MG63 (cell line): ENCODE results near the gene STEAP3. TPM values are rescaled to one million over a fixed set of nuclear protein-coding genes. Genes with fewer than 3 reads are reported as not detected.
A peak's percentile ranks its signal among the peaks of the same experiment; 100 is the strongest.

ENCODE experiments used
- DNase-seq: peaks from one replicate; pipeline ENCODE4 v3.0.0-alpha.2; 2020
- H3K27me3 ChIP-seq: fragments of 250-450 bp; sonication (Bioruptor Pico); 2 replicates; pipeline ENCODE4 v1.5.1; 2020; ENCODE audit warnings: mild to moderate bottlenecking, moderate library complexity
- H3K36me3 ChIP-seq: fragments of 250-450 bp; sonication (Bioruptor Pico); 2 replicates; pipeline ENCODE4 v1.5.1; 2020; ENCODE audit warnings: mild to moderate bottlenecking, moderate library complexity
- H3K4me3 ChIP-seq: fragments of 250-450 bp; sonication (Bioruptor Pico); 2 replicates; pipeline ENCODE4 v1.5.1; 2020; ENCODE audit warnings: mild to moderate bottlenecking, moderate library complexity
- H3K9me3 ChIP-seq: fragments of 250-450 bp; sonication (Bioruptor Pico); 2 replicates; pipeline ENCODE4 v1.5.1; 2020; ENCODE audit warnings: mild to moderate bottlenecking, moderate library complexity
- total RNA-seq: library from RNA; depleted of rRNA; stranded (reverse); fragments of >200 nt; shearing (Covaris generic); gene quantifications from 2 replicates; pipeline ENCODE4 v1.2.3, GENCODE V29; 2014; ENCODE audit warnings: low replicate concordance

STEAP3 gene
- total RNA-seq, 1 experiment from 2014 or later = 8.1 TPM

- no peak overlapping the region for H3K4me3 ChIP-seq
- DNase-seq = no peak
- H3K9me3 ChIP-seq = 0 out of 2 replicates have a peak, but pooled peaks cover 3% of the 10 kb centered on the region
- H3K27me3 ChIP-seq = no peaks in the 10 kb centered on the region
- H3K36me3 ChIP-seq = peaks cover 67% of the 10 kb centered on the region
Measured at GRCh38 chr2:119249855-119250717, 26.5 kb downstream of the STEAP3 start.

GRCh38 chr2:119250718-119251290 lies 27.2 kb downstream of the STEAP3 start:
- DNase-seq = no peak
- Histone ChIP-seq H3K36me3 (peaks cover 60% of the 10 kb centered on the region), H3K4me3 (no peak overlapping the region), H3K27me3 (no peaks in the 10 kb centered on the region), H3K9me3 (0 out of 2 replicates have a peak, but pooled peaks cover under 1% of the 10 kb centered on the region)

GRCh38 chr2:119251652-119252051 lies 28.0 kb downstream of the STEAP3 start:
- Histone ChIP-seq H3K4me3 (no peak overlapping the region), H3K36me3 (peaks cover 52% of the 10 kb centered on the region), H3K27me3 (no peaks in the 10 kb centered on the region), H3K9me3 (no peaks in the 10 kb centered on the region)
- DNase-seq = no peak

- peak; percentile 88 for DNase-seq
- H3K4me3 ChIP-seq = no peak overlapping the region
- H3K9me3 ChIP-seq = no peaks in the 10 kb centered on the region
- no peaks in the 10 kb centered on the region for H3K27me3 ChIP-seq
- peaks cover 56% of the 10 kb centered on the region for H3K36me3 ChIP-seq
Measured at GRCh38 chr2:119252186-119253113, 28.8 kb downstream of the STEAP3 start.

GRCh38 chr2:119253114-119253702 lies 29.6 kb downstream of the STEAP3 start:
- H3K4me3 ChIP-seq = no peak overlapping the region
- peaks cover 54% of the 10 kb centered on the region for H3K36me3 ChIP-seq
- no peaks in the 10 kb centered on the region for H3K9me3 ChIP-seq
- H3K27me3 ChIP-seq = no peaks in the 10 kb centered on the region
- DNase-seq = no peak

GRCh38 chr2:119253760-119254600 lies 30.3 kb downstream of the STEAP3 start:
- H3K9me3 ChIP-seq = no peaks in the 10 kb centered on the region
- no peak overlapping the region for H3K4me3 ChIP-seq
- H3K27me3 ChIP-seq = no peaks in the 10 kb centered on the region
- no peak for DNase-seq
- H3K36me3 ChIP-seq = peaks cover 48% of the 10 kb centered on the region

- H3K27me3 ChIP-seq = no peaks in the 10 kb centered on the region
- H3K4me3 ChIP-seq = no peak overlapping the region
- peaks cover 42% of the 10 kb centered on the region for H3K36me3 ChIP-seq
- no peaks in the 10 kb centered on the region for H3K9me3 ChIP-seq
- DNase-seq = peak; percentile 42
Measured at GRCh38 chr2:119254601-119255080, 31.0 kb downstream of the STEAP3 start.

- peak; percentile 91 for DNase-seq
- H3K36me3 ChIP-seq = peaks cover 31% of the 10 kb centered on the region
- H3K27me3 ChIP-seq = no peaks in the 10 kb centered on the region
- H3K9me3 ChIP-seq = no peaks in the 10 kb centered on the region
- no peak overlapping the region for H3K4me3 ChIP-seq
Measured at GRCh38 chr2:119255760-119256581, 32.3 kb downstream of the STEAP3 start.

GRCh38 chr2:119256582-119256921 lies 32.9 kb downstream of the STEAP3 start:
- no peak for DNase-seq
- Histone ChIP-seq H3K4me3 (no peak overlapping the region), H3K36me3 (peaks cover 26% of the 10 kb centered on the region), H3K27me3 (no peaks in the 10 kb centered on the region), H3K9me3 (no peaks in the 10 kb centered on the region)

GRCh38 chr2:119257198-119257597 lies 33.6 kb downstream of the STEAP3 start:
- Histone ChIP-seq H3K4me3 (no peak overlapping the region), H3K36me3 (peaks cover 19% of the 10 kb centered on the region), H3K9me3 (no peaks in the 10 kb centered on the region), H3K27me3 (no peaks in the 10 kb centered on the region)
- DNase-seq = no peak

- Histone ChIP-seq H3K36me3 (peaks cover 18% of the 10 kb centered on the region), H3K9me3 (no peaks in the 10 kb centered on the region), H3K27me3 (no peaks in the 10 kb centered on the region), H3K4me3 (no peak overlapping the region)
- DNase-seq = peak; percentile 58
Measured at GRCh38 chr2:119259296-119259860, 35.7 kb downstream of the STEAP3 start.

GRCh38 chr2:119260646-119261492 lies 37.2 kb downstream of the STEAP3 start:
- peaks cover 29% of the 10 kb centered on the region for H3K36me3 ChIP-seq
- H3K4me3 ChIP-seq = no peak overlapping the region
- H3K27me3 ChIP-seq = no peaks in the 10 kb centered on the region
- no peak for DNase-seq
- H3K9me3 ChIP-seq = no peaks in the 10 kb centered on the region

- DNase-seq = no peak
- H3K36me3 ChIP-seq = peaks cover 29% of the 10 kb centered on the region
Measured at GRCh38 chr2:119261493-119262225, 38.0 kb downstream of the STEAP3 start.

More at GRCh38 chr2:119261493-119262225, 38.0 kb downstream of the STEAP3 start:
- H3K27me3 ChIP-seq = no peaks in the 10 kb centered on the region
- no peak overlapping the region for H3K4me3 ChIP-seq
- no peaks in the 10 kb centered on the region for H3K9me3 ChIP-seq
